Measurements from ENCODE around the gene FIBCD1.
"Not testable (repeated sequence)": the region's sequence is repeated elsewhere in the genome, so short reads cannot be mapped to it uniquely, and the experiment has no call there.

The FIBCD1 gene

GRCh38 chr9:130954925-130955324 is 15.9 kb upstream of the FIBCD1 start:
- DNase-seq (ENCODE audit: low read depth, low spot score), result not testable (repeated sequence)

GRCh38 chr9:130954317-130954716 is 15.3 kb upstream of the FIBCD1 start:
- no peak for DNase-seq (ENCODE audit: low read depth, low spot score)

- no peak for DNase-seq (ENCODE audit: low read depth, low spot score)
Measured at GRCh38 chr9:130952065-130952762, 13.2 kb upstream of the FIBCD1 start.

- no peak for DNase-seq (ENCODE audit: low read depth, low spot score)
Measured at GRCh38 chr9:130950039-130950311, 10.9 kb upstream of the FIBCD1 start.

- DNase-seq (ENCODE audit: low read depth, low spot score), result no peak
Measured at GRCh38 chr9:130949188-130950038, 10.4 kb upstream of the FIBCD1 start.

- no peak for DNase-seq (ENCODE audit: low read depth, low spot score)
Measured at GRCh38 chr9:130948266-130948665, 9.2 kb upstream of the FIBCD1 start.

GRCh38 chr9:130947618-130948140 is 8.6 kb upstream of the FIBCD1 start:
- DNase-seq (ENCODE audit: low read depth, low spot score), result no peak

- DNase-seq (ENCODE audit: low read depth, low spot score), result no peak
Measured at GRCh38 chr9:130946766-130947617, 7.9 kb upstream of the FIBCD1 start.

- DNase-seq (ENCODE audit: low read depth, low spot score), result no peak
Measured at GRCh38 chr9:130945173-130945572, 6.1 kb upstream of the FIBCD1 start.

GRCh38 chr9:130944510-130945058 is 5.5 kb upstream of the FIBCD1 start:
- no peak for DNase-seq (ENCODE audit: low read depth, low spot score)

GRCh38 chr9:130943777-130944176 is 4.7 kb upstream of the FIBCD1 start:
- DNase-seq (ENCODE audit: low read depth, low spot score), result no peak

- DNase-seq (ENCODE audit: low read depth, low spot score), result no peak
Measured at GRCh38 chr9:130943221-130943620, 4.2 kb upstream of the FIBCD1 start.

- no peak for DNase-seq (ENCODE audit: low read depth, low spot score)
Measured at GRCh38 chr9:130942679-130943078, 3.6 kb upstream of the FIBCD1 start.

GRCh38 chr9:130942084-130942483 is 3.0 kb upstream of the FIBCD1 start:
- no peak for DNase-seq (ENCODE audit: low read depth, low spot score)

GRCh38 chr9:130940693-130941576 is 1.9 kb upstream of the FIBCD1 start:
- peak; percentile 40 for DNase-seq (ENCODE audit: low read depth, low spot score)

- no peak for DNase-seq (ENCODE audit: low read depth, low spot score)
Measured at GRCh38 chr9:130940027-130940549, 1.0 kb upstream of the FIBCD1 start.

GRCh38 chr9:130939405-130940026 is 469 bp upstream of the FIBCD1 start:
- DNase-seq (ENCODE audit: low read depth, low spot score), result no peak

- no peak for DNase-seq (ENCODE audit: low read depth, low spot score)
Measured at GRCh38 chr9:130938184-130938651, 829 bp downstream of the FIBCD1 start.

GRCh38 chr9:130937146-130938076 is 1.6 kb downstream of the FIBCD1 start:
- no peak for DNase-seq (ENCODE audit: low read depth, low spot score)
